Panc1 (cell line): ENCODE measurements around the gene SETD6. TPM values are rescaled to one million over a fixed set of nuclear protein-coding genes. Genes with fewer than 3 reads are reported as not detected.
A peak's percentile ranks its signal among the peaks of the same experiment; 100 is the strongest.

Experiments used
- ATAC-seq: fragments of 200-7000 bp; cut with Tn5 transposase; 2 replicates; pipeline ENCODE4 v1.9.1; 2020; ENCODE audit warnings: mild to moderate bottlenecking, moderate library complexity
- BruUV-seq: library from RNA; stranded (reverse); fragments of 400-500 nt; replicated peaks from 2 replicates; lab custom pipeline; 2021; lab: Mats Ljungman, UMichigan
- CTCF ChIA-PET: fragments of 300-600 bp; sonication (Branson Sonifier 250); formaldehyde crosslinking; loops from one replicate; lab custom pipeline; 2022; ENCODE audit warnings: antibody characterized with exemption; lab: Charles Lee
- POLR2A ChIA-PET: fragments of 300-600 bp; sonication (Branson Sonifier 250); formaldehyde crosslinking; loops from one replicate; lab custom pipeline; 2022; ENCODE audit warnings: antibody characterized with exemption; lab: Charles Lee
- DNase-seq: peaks from one replicate; pipeline ENCODE4 v3.0.0-alpha.2; 2010; ENCODE audit warnings: low read depth, low spot score
- H3K27ac ChIP-seq: 2 replicates; pipeline ENCODE4 v1.5.1; 2011; ENCODE audit warnings: mild to moderate bottlenecking, low read length, inconsistent platforms
- H3K27me3 ChIP-seq: fragments of 200-500 bp; sonication (Bioruptor generic); 2 replicates; pipeline ENCODE4 v1.6.0; 2014; ENCODE audit warnings: low read length, inconsistent platforms; ENCODE audit not compliant: control insufficient read depth, insufficient read depth
- H3K36me3 ChIP-seq: fragments of 200-500 bp; sonication (Bioruptor generic); 2 replicates; pipeline ENCODE4 v1.5.1; 2014; ENCODE audit warnings: inconsistent platforms, mild to moderate bottlenecking, low read length, moderate library complexity; ENCODE audit not compliant: control insufficient read depth, insufficient read depth
- H3K4me1 ChIP-seq: 2 replicates; pipeline ENCODE4 v1.5.1; 2011; ENCODE audit warnings: inconsistent platforms, mild to moderate bottlenecking, low read length, moderate library complexity; ENCODE audit not compliant: control insufficient read depth, insufficient read depth
- H3K4me3 ChIP-seq, 2 experiments: 2 replicates each; pipeline ENCODE4 v1.5.1; 2011 to 2012; ENCODE audit warnings: low read depth in 2 of 2, low read length in 2 of 2, mild to moderate bottlenecking in 2 of 2, inconsistent platforms in 1 of 2, moderate library complexity in 1 of 2
- H3K9me3 ChIP-seq: fragments of 200-500 bp; sonication (Bioruptor generic); 2 replicates; pipeline ENCODE4 v1.5.1; 2014; ENCODE audit warnings: low read depth, mild to moderate bottlenecking, inconsistent platforms, low read length, moderate library complexity; ENCODE audit not compliant: control insufficient read depth, insufficient read depth
- CTCF ChIP-seq: fragments of 450-650 bp; IDR thresholded peaks from 2 replicates; pipeline ENCODE4 v1.5.1; 2017; ENCODE audit warnings: mild to moderate bottlenecking
- POLR2AphosphoS5 ChIP-seq: IDR thresholded peaks from 2 replicates; pipeline ENCODE4 v1.6.1; 2012; ENCODE audit warnings: mild to moderate bottlenecking, low read depth, low read length, moderate library complexity
- REST ChIP-seq, 2 experiments: IDR thresholded peaks; 2 replicates each; pipeline ENCODE4 v1.6.1; 2011 to 2012; ENCODE audit warnings: low read depth in 2 of 2, control low read depth in 1 of 2, low read length in 1 of 2, mild to moderate bottlenecking in 1 of 2, moderate library complexity in 1 of 2; ENCODE audit not compliant: insufficient read depth in 1 of 2
- SIN3A ChIP-seq: IDR thresholded peaks from 2 replicates; pipeline ENCODE4 v1.6.1; 2012; ENCODE audit warnings: low read depth, mild to moderate bottlenecking, low read length, moderate library complexity, borderline replicate concordance; ENCODE audit not compliant: insufficient read depth
- TCF7L2 ChIP-seq: IDR thresholded peaks from 2 replicates; pipeline ENCODE4 v1.6.1; 2011; ENCODE audit warnings: mild to moderate bottlenecking, low read depth, low read length, inconsistent platforms
- in situ Hi-C: cut with HindIII; loops from 2 replicates; pipeline ENCODE4 v1.10.0; 2016; ENCODE audit warnings: low sequenced_read_pairs, low pct_unique_long_range_greater_than_20kb
- intact Hi-C: fragments of 100-400 bp; cut with micrococcal nuclease; formaldehyde crosslinking; loops from one replicate; pipeline ENCODE4 v1.10.0; 2022; ENCODE audit not compliant: unreplicated experiment
- total RNA-seq: library from RNA; stranded (reverse); gene quantifications from one replicate; pipeline ENCODE4 v1.2.1, GENCODE V29; 2021; ENCODE audit not compliant: unreplicated experiment

Gene SETD6
- total RNA-seq, 1 experiment from 2014 or later, result 28.3 TPM

GRCh38 chr16:58501242-58502131, 13.8 kb upstream of the SETD6 start:
- H3K27me3 ChIP-seq, result no peaks in the 10 kb centered on the region
- in situ Hi-C loops (no loop called here), intact Hi-C loops (no loop called here)
- POLR2A ChIA-PET, result no interaction called here
- H3K9me3 ChIP-seq, result no peaks in the 10 kb centered on the region
- no TSS peak for BruUV-seq
- H3K4me3 ChIP-seq, result peak overlapping the region in 1 of 2 experiments; percentile 39; a peak in 1 of 4 replicates
- no peaks in the 10 kb centered on the region for H3K36me3 ChIP-seq
- H3K27ac ChIP-seq, result no peak overlapping the region
- CTCF ChIA-PET, result no interaction called here
- no peak for DNase-seq
- no peak for ATAC-seq
- no peaks in the 10 kb centered on the region for H3K4me1 ChIP-seq
- TF ChIP-seq SIN3A (no peak), TCF7L2 (no peak), REST (IDR thresholded peaks at IDR 0.05; ENCODE audit: insufficient read depth in 1 of 2, low read depth in 2 of 2, low read length in 1 of 2) (no peak), POLR2AphosphoS5 (no peak), CTCF (no peak)

- TF ChIP-seq REST (IDR thresholded peaks at IDR 0.05; ENCODE audit: insufficient read depth in 1 of 2, low read depth in 2 of 2, low read length in 1 of 2) (no peak), CTCF (no peak), SIN3A (no peak), TCF7L2 (no peak), POLR2AphosphoS5 (no peak)
- DNase-seq (no peak), ATAC-seq (no peak)
- no peak overlapping the region for H3K27ac ChIP-seq
- no peaks in the 10 kb centered on the region for H3K9me3 ChIP-seq
- H3K4me1 ChIP-seq, result no peaks in the 10 kb centered on the region
- POLR2A ChIA-PET, result no interaction called here
- no peaks in the 10 kb centered on the region for H3K27me3 ChIP-seq
- H3K36me3 ChIP-seq, result no peaks in the 10 kb centered on the region
- in situ Hi-C loops (no loop called here), intact Hi-C loops (no loop called here)
- no TSS peak for BruUV-seq
- no peak overlapping the region for H3K4me3 ChIP-seq
- CTCF ChIA-PET, result no interaction called here
These were observed 12.9 kb upstream of the SETD6 start for GRCh38 chr16:58502217-58502921.
